H1 (cell line): Measurements from ENCODE around the gene CADPS. TPM values are rescaled to one million over a fixed set of nuclear protein-coding genes. Genes with fewer than 3 reads are reported as not detected.

Experiments used
- CTCF ChIA-PET: fragments of 300-600 bp; sonication (Branson Sonifier 250); formaldehyde crosslinking; loops from one replicate; lab custom pipeline; 2021; ENCODE audit not compliant: partially characterized antibody; lab: Charles Lee
- POLR2A ChIA-PET: fragments of 300-600 bp; sonication (Branson Sonifier 250); formaldehyde crosslinking; loops from one replicate; lab custom pipeline; 2021; ENCODE audit warnings: inconsistent platforms; ENCODE audit not compliant: partially characterized antibody; lab: Charles Lee
- DNase-seq, 2 experiments: peaks; one replicate each; pipeline versions ENCODE4 v3.0.0 to v3.0.0-alpha.2; 2010 to 2022; ENCODE audit warnings: low spot score in 2 of 2, low read depth in 1 of 2, mixed read lengths in 1 of 2
- FAIRE-seq: peaks from 2 replicates; lab custom pipeline; 2011; peaks lifted over from hg19 to GRCh38; lab: Jason Lieb, UNC
- H2AFZ ChIP-seq: 2 replicates; pipeline ENCODE4 v1.8.1; 2012; ENCODE audit warnings: low read length, inconsistent platforms
- H2AK5ac ChIP-seq: 2 replicates; pipeline ENCODE4 v1.6.1; 2013; ENCODE audit warnings: low read depth, low read length
- H2BK120ac ChIP-seq: replicated peaks from 2 replicates; pipeline ENCODE3; 2013; ENCODE audit warnings: low read depth, low read length, inconsistent platforms
- H2BK12ac ChIP-seq: 2 replicates; pipeline ENCODE4 v1.6.1; 2013; ENCODE audit warnings: low read depth, low read length
- H2BK15ac ChIP-seq: 2 replicates; pipeline ENCODE4 v1.6.1; 2013; ENCODE audit warnings: low read length
- H2BK20ac ChIP-seq: 2 replicates; pipeline ENCODE4 v1.6.1; 2013; ENCODE audit warnings: low read length
- H2BK5ac ChIP-seq: 2 replicates; pipeline ENCODE4 v1.6.1; 2013; ENCODE audit warnings: low read depth, low read length
- H3K14ac ChIP-seq: 2 replicates; pipeline ENCODE4 v1.6.1; 2013; ENCODE audit warnings: inconsistent platforms; ENCODE audit not compliant: insufficient read length
- H3K18ac ChIP-seq: 2 replicates; pipeline ENCODE4 v1.6.1; 2013; ENCODE audit warnings: low read length; ENCODE audit errors: extremely low read depth
- H3K23ac ChIP-seq: 2 replicates; pipeline ENCODE4 v1.6.1; 2013; ENCODE audit warnings: inconsistent platforms; ENCODE audit not compliant: insufficient read length
- H3K23me2 ChIP-seq: 2 replicates; pipeline ENCODE4 v1.6.1; 2013; ENCODE audit warnings: low read depth, low read length
- H3K27ac ChIP-seq: 2 replicates; pipeline ENCODE4 v1.6.1; 2011; ENCODE audit warnings: low read depth, low read length, inconsistent platforms
- H3K27me3 ChIP-seq, 4 experiments: replicated peaks in 1 of 4; 1 replicate in 1 of 4; 2 replicates in 3 of 4; pipeline versions ENCODE4 v1.6.1 to v1.8.1; 2011 to 2013; ENCODE audit warnings: low read length in 3 of 4, mild to moderate bottlenecking in 3 of 4, inconsistent platforms in 2 of 4, mixed read lengths in 2 of 4, moderate library complexity in 1 of 4; ENCODE audit not compliant: control insufficient read depth in 3 of 4, insufficient read depth in 3 of 4; ENCODE audit errors: extremely low read depth in 1 of 4
- H3K36me3 ChIP-seq, 4 experiments: 2 replicates each; pipeline versions ENCODE4 v1.6.1 to v1.8.1; 2011 to 2013; ENCODE audit warnings: mild to moderate bottlenecking in 4 of 4, low read length in 3 of 4, moderate library complexity in 2 of 4, control low read depth in 1 of 4, inconsistent platforms in 1 of 4; ENCODE audit not compliant: insufficient read depth in 4 of 4, control insufficient read depth in 2 of 4
- H3K4ac ChIP-seq: replicated peaks from 2 replicates; pipeline ENCODE3; 2013; ENCODE audit warnings: low read length, low read depth, mixed read lengths, inconsistent platforms; ENCODE audit not compliant: insufficient read length
- H3K4me1 ChIP-seq, 4 experiments: replicated peaks in 1 of 4; 1 replicate in 1 of 4; 2 replicates in 3 of 4; pipeline versions ENCODE4 v1.6.1 to v1.8.1; 2011 to 2013; ENCODE audit warnings: low read length in 3 of 4, inconsistent platforms in 2 of 4, mixed read lengths in 1 of 4; ENCODE audit not compliant: insufficient read depth in 4 of 4, control insufficient read depth in 3 of 4
- H3K4me2 ChIP-seq, 2 experiments: 2 replicates each; pipeline versions ENCODE4 v1.6.1 to v1.8.1; 2011 to 2013; ENCODE audit warnings: low read depth in 2 of 2, low read length in 2 of 2, control low read depth in 1 of 2, inconsistent platforms in 1 of 2, mild to moderate bottlenecking in 1 of 2; ENCODE audit not compliant: insufficient read depth in 1 of 2
- H3K4me3 ChIP-seq, 4 experiments: fragments of 200-600, 300-600 bp in 1 of 4; sonication (generic), shearing (Covaris generic), sonication (Bioruptor Twin) in 1 of 4; 2 replicates each; pipeline versions ENCODE4 v1.5.1 to v1.8.1; 2011 to 2016; ENCODE audit warnings: low read length in 4 of 4, low read depth in 3 of 4, control low read depth in 2 of 4, inconsistent platforms in 2 of 4, mild to moderate bottlenecking in 2 of 4, mixed read lengths in 1 of 4, moderate library complexity in 1 of 4; ENCODE audit not compliant: insufficient read depth in 2 of 4; ENCODE audit errors: extremely low read depth in 1 of 4
- H3K56ac ChIP-seq: replicated peaks from 2 replicates; pipeline ENCODE3; 2013; ENCODE audit warnings: low read depth, mild to moderate bottlenecking, mixed read lengths, low read length, inconsistent platforms; ENCODE audit not compliant: insufficient read length
- H3K79me1 ChIP-seq: 2 replicates; pipeline ENCODE4 v1.6.1; 2013; ENCODE audit warnings: low read depth, low read length, control low read depth
- H3K79me2 ChIP-seq, 2 experiments: 2 replicates each; pipeline versions ENCODE4 v1.6.1 to v1.8.1; 2012 to 2013; ENCODE audit warnings: low read length in 2 of 2, mild to moderate bottlenecking in 2 of 2, inconsistent platforms in 1 of 2; ENCODE audit not compliant: insufficient read depth in 2 of 2, control insufficient read depth in 1 of 2
- H3K9ac ChIP-seq, 4 experiments: replicated peaks in 1 of 4; 1 replicate in 1 of 4; 2 replicates in 3 of 4; pipeline versions ENCODE4 v1.6.1 to v1.8.1; 2011 to 2013; ENCODE audit warnings: low read depth in 3 of 4, low read length in 3 of 4, control low read depth in 2 of 4, mild to moderate bottlenecking in 2 of 4, moderate library complexity in 2 of 4, inconsistent platforms in 1 of 4; ENCODE audit errors: extremely low read depth in 1 of 4
- H3K9me3 ChIP-seq, 2 experiments: 2 replicates each; pipeline versions ENCODE4 v1.6.1 to v1.8.1; 2012 to 2013; ENCODE audit warnings: mild to moderate bottlenecking in 2 of 2, moderate library complexity in 2 of 2, control low read depth in 1 of 2, inconsistent platforms in 1 of 2, low read depth in 1 of 2, low read length in 1 of 2, mixed read lengths in 1 of 2; ENCODE audit not compliant: insufficient read depth in 2 of 2
- H4K20me1 ChIP-seq, 2 experiments: replicated peaks in 1 of 2; 2 replicates each; pipeline versions ENCODE3 to v1.8.1; 2011 to 2013; ENCODE audit warnings: inconsistent platforms in 2 of 2, low read length in 2 of 2, mild to moderate bottlenecking in 1 of 2; ENCODE audit not compliant: insufficient read depth in 2 of 2, control insufficient read depth in 1 of 2
- H4K5ac ChIP-seq: 2 replicates; pipeline ENCODE4 v1.6.1; 2013; ENCODE audit warnings: low read length, low read depth, mixed read lengths, inconsistent platforms; ENCODE audit not compliant: insufficient read length
- H4K8ac ChIP-seq: 2 replicates; pipeline ENCODE4 v1.8.0; 2013; ENCODE audit warnings: mild to moderate bottlenecking, moderate library complexity, low read length, inconsistent platforms; ENCODE audit not compliant: insufficient read depth; ENCODE audit errors: extremely low read depth
- H4K91ac ChIP-seq: replicated peaks from 2 replicates; pipeline ENCODE3; 2013; ENCODE audit warnings: low read length, mixed read lengths, inconsistent platforms; ENCODE audit not compliant: insufficient read length
- EZH2 ChIP-seq: fragments of 200-600 bp; sonication (generic); IDR thresholded peaks from 2 replicates; pipeline ENCODE4 v1.7.1; 2012; ENCODE audit warnings: low read depth, mild to moderate bottlenecking, moderate library complexity, low read length, inconsistent platforms; ENCODE audit not compliant: severe bottlenecking
- TEAD4 ChIP-seq: IDR thresholded peaks from 2 replicates; pipeline ENCODE4 v1.6.1; 2012; ENCODE audit warnings: low read depth, low read length, inconsistent platforms, mixed read lengths
- WGBS, 2 experiments: shearing (Covaris generic) in 1 of 2; methylation state at CpG; one replicate each; pipeline versions ENCODE4 v1.1.6 to v1.1.7; 2013 to 2015; ENCODE audit warnings: low lambda C conversion rate in 2 of 2, mixed read lengths in 2 of 2, inconsistent platforms in 1 of 2, low coverage in 1 of 2, missing lambda C conversion rate in 1 of 2; ENCODE audit not compliant: insufficient replicate concordance in 2 of 2, insufficient coverage in 1 of 2, insufficient read length in 1 of 2; ENCODE audit errors: extremely low coverage in 1 of 2, missing lambda C conversion rate in 1 of 2; 5-methylcytosine and 5-hydroxymethylcytosine counted together
- polyA plus RNA-seq, 7 experiments: library from polyadenylated mRNA; depleted of rRNA in 3 of 7; stranded (reverse) in 5 of 7; unstranded in 2 of 7; fragments of >200 nt in 5 of 7; fragments of 200-250 nt in 2 of 7; gene quantifications; 1 replicate in 5 of 7; 2 replicates in 1 of 7; 4 replicates in 1 of 7; pipeline versions ENCODE4 v1.2.1 to v1.2.3, GENCODE V29; 2011 to 2013; ENCODE audit warnings: missing spikeins in 2 of 7, mixed read lengths in 2 of 7
- total RNA-seq: library from RNA; stranded (reverse); fragmentation: NEBNext Ultra II Directional; extraction: Animal tissue kit (Norgen Biotek cat#: 25700); gene quantifications from 2 replicates; pipeline ENCODE4 v1.2.1, GENCODE V29; 2021

CADPS gene
- total and polyA plus RNA-seq, 2 of the 8 experiments (the other 6 are each of a cell fraction or from before 2014, with no cell fraction given): 7.1 to 10.2 TPM

DNA sequence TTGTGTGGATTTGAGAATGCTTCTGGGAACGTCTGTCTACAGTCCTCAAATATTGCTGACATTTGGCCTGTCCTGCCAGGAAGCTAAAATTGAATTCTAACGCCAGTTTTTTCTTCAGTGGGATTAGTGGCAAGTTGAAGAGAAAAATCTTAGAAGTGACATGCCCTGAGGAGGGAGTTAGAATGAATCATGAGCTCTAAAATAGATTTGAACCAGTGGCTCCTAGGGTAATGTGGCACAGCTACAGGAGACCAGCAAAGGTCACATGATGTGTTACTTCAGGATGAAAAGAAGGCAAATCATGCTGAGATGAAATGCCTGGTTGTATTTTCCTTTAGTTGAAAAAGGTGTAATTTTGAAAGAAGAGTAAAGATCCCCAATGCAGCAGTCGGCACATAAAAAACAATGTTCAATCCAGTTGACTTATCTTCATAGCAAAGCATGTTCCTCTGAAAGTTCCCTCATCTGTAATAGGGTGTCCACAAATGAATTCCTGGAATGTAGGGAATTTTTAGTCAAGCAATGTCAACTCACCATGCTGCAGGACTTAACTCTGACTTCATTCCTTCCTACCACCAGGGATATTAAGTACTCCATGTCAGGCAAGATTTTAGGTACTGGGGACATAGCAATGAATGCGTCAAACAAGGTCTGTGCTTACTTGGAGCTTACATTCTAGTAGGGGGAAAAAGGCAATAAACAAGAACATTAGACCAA, 171.6 kb downstream of the CADPS start:
- no peaks in the 10 kb centered on the region for H3K23me2 ChIP-seq
- no peak overlapping the region for H2AFZ ChIP-seq
- peak; percentile 13 for FAIRE-seq
- H3K79me1 ChIP-seq: no peaks in the 10 kb centered on the region
- H3K9me3 ChIP-seq: no peaks in the 10 kb centered on the region
- no peak overlapping the region for H2BK20ac ChIP-seq
- no peak for DNase-seq
- CTCF ChIA-PET: interaction anchor here (0.9 to 2.0 kb wide), 5 partner anchors 8 to 524 kb away, joined by 3 to 12 read pairs (median 3); no protein-coding TSS in a partner anchor
- no peak overlapping the region for H2BK12ac ChIP-seq
- H3K4me1 ChIP-seq: peaks cover 0 to 3% (median 3%) of the 10 kb centered on the region in 4 experiments; a peak in 3 of 7 replicates
- no peak overlapping the region for H2BK15ac ChIP-seq
- no peaks in the 10 kb centered on the region for H3K79me2 ChIP-seq
- H3K4me2 ChIP-seq: no peak overlapping the region
- no peak overlapping the region for H4K8ac ChIP-seq
- no peak overlapping the region for H3K18ac ChIP-seq
- H4K20me1 ChIP-seq: no peaks in the 10 kb centered on the region
- 89% methylated on average over 4 of the region's 4 CpGs; no CpG with 5 or more reads in 1 of the 2 experiments for WGBS, 2 experiments
- POLR2A ChIA-PET: interaction anchor here (0.9 kb wide), 1 partner anchor 11 kb away, joined by 3 read pairs; no protein-coding TSS in a partner anchor
- H3K4ac ChIP-seq: no peak overlapping the region
- H2AK5ac ChIP-seq: no peak overlapping the region
- no peak overlapping the region for H2BK120ac ChIP-seq
- no peak overlapping the region for H3K27ac ChIP-seq
- no peak overlapping the region for H3K14ac ChIP-seq
- H3K36me3 ChIP-seq: no peaks in the 10 kb centered on the region
- no peaks in the 10 kb centered on the region for H3K27me3 ChIP-seq
- no peak overlapping the region for H4K91ac ChIP-seq
- no peak overlapping the region for H3K4me3 ChIP-seq
- H3K56ac ChIP-seq: no peak overlapping the region
- no peak overlapping the region for H3K23ac ChIP-seq
- H3K9ac ChIP-seq: no peak overlapping the region
- no peak overlapping the region for H4K5ac ChIP-seq
- H2BK5ac ChIP-seq: no peak overlapping the region
- TF ChIP-seq EZH2: no peak
- peak; percentile 59; the same call in 1 of the 2 replicates for TF ChIP-seq TEAD4
